PC-9 (cell line): ENCODE measurements around the gene CHIT1. TPM values are rescaled to one million over a fixed set of nuclear protein-coding genes. Genes with fewer than 3 reads are reported as not detected.
"Not testable (repeated sequence)": the region's sequence is repeated elsewhere in the genome, so short reads cannot be mapped to it uniquely, and the experiment has no call there.

Source experiments
- BruUV-seq: library from RNA; stranded (reverse); fragments of 400-500 nt; replicated peaks from 2 replicates; lab custom pipeline; 2021; lab: Mats Ljungman, UMichigan
- CTCF ChIA-PET: fragments of 300-600 bp; sonication (Branson Sonifier 250); formaldehyde crosslinking; loops from one replicate; lab custom pipeline; 2022; ENCODE audit warnings: antibody characterized with exemption; lab: Charles Lee
- POLR2A ChIA-PET: fragments of 300-600 bp; sonication (Branson Sonifier 250); formaldehyde crosslinking; loops from one replicate; lab custom pipeline; 2022; ENCODE audit warnings: antibody characterized with exemption; ENCODE audit not compliant: unreplicated experiment; lab: Charles Lee
- DNase-seq, 2 experiments: peaks; one replicate each; pipeline versions ENCODE4 v3.0.0 to v3.0.0-alpha.2; 2015 to 2022; ENCODE audit warnings: mixed read lengths in 1 of 2
- H2AFZ ChIP-seq: fragments of 200-600 bp; sonication (generic); 2 replicates; pipeline ENCODE4 v1.8.1; 2017; ENCODE audit warnings: antibody characterized with exemption
- H3F3A ChIP-seq: fragments of 200-600 bp; sonication (generic); 2 replicates; pipeline ENCODE4 v1.8.1; 2017; ENCODE audit warnings: antibody characterized with exemption, mild to moderate bottlenecking, low read depth; ENCODE audit not compliant: insufficient read depth
- H3K27ac ChIP-seq: fragments of 200-600 bp; sonication (generic); 2 replicates; pipeline ENCODE4 v1.6.1; 2016; ENCODE audit warnings: mixed run types
- H3K27me3 ChIP-seq: fragments of 200-600 bp; sonication (generic); 2 replicates; pipeline ENCODE4 v1.6.1; 2016; ENCODE audit warnings: low read depth, mixed run types; ENCODE audit not compliant: insufficient read depth
- H3K36me3 ChIP-seq: fragments of 200-600 bp; sonication (generic); 2 replicates; pipeline ENCODE4 v1.6.1; 2016; ENCODE audit warnings: low read depth, mixed run types
- H3K4me1 ChIP-seq: fragments of 200-600 bp; sonication (generic); replicated peaks from 2 replicates; pipeline ENCODE4 v1.6.1; 2016; ENCODE audit warnings: mixed run types; ENCODE audit not compliant: insufficient read depth
- H3K4me2 ChIP-seq: fragments of 200-600 bp; sonication (generic); 2 replicates; pipeline ENCODE4 v1.6.1; 2017; ENCODE audit warnings: mixed run types
- H3K4me3 ChIP-seq: fragments of 200-600 bp; sonication (generic); 2 replicates; pipeline ENCODE4 v1.6.1; 2016; ENCODE audit warnings: mixed run types
- H3K79me2 ChIP-seq: fragments of 200-600 bp; sonication (generic); 2 replicates; pipeline ENCODE4 v1.6.1; 2017; ENCODE audit warnings: low read depth, mixed run types
- H3K9me2 ChIP-seq: fragments of 200-600 bp; sonication (generic); 2 replicates; pipeline ENCODE4 v1.8.1; 2017; ENCODE audit warnings: mild to moderate bottlenecking; ENCODE audit not compliant: insufficient read depth
- H3K9me3 ChIP-seq: fragments of 200-600 bp; sonication (generic); 2 replicates; pipeline ENCODE4 v1.8.1; 2016; ENCODE audit warnings: low read depth; ENCODE audit not compliant: insufficient read depth
- H4K20me1 ChIP-seq: fragments of 200-600 bp; sonication (generic); 2 replicates; pipeline ENCODE4 v1.8.1; 2017; ENCODE audit not compliant: insufficient read depth
- EZH2 ChIP-seq: fragments of 200-600 bp; sonication (generic); IDR thresholded peaks from 2 replicates; pipeline ENCODE4 v1.8.0; 2017; ENCODE audit warnings: antibody characterized with exemption, low read depth
- intact Hi-C: fragments of 100-400 bp; cut with micrococcal nuclease; formaldehyde crosslinking; loops from one replicate; pipeline ENCODE4 v1.10.0; 2022; ENCODE audit not compliant: unreplicated experiment
- total RNA-seq: library from RNA; stranded (reverse); gene quantifications from 2 replicates; pipeline ENCODE4 v1.2.3, GENCODE V29; 2021
- TF ChIP-seq, protein P1 (sequence below): fragments of 200-600 bp; sonication (generic); conservative IDR thresholded peaks from 2 replicates; pipeline ENCODE4 v1.6.1; 2017; ENCODE audit warnings: mixed run types, antibody characterized with exemption, mild to moderate bottlenecking, moderate library complexity

The CHIT1 gene
- total RNA-seq, 1 experiment from 2014 or later, result not detected

DNA sequence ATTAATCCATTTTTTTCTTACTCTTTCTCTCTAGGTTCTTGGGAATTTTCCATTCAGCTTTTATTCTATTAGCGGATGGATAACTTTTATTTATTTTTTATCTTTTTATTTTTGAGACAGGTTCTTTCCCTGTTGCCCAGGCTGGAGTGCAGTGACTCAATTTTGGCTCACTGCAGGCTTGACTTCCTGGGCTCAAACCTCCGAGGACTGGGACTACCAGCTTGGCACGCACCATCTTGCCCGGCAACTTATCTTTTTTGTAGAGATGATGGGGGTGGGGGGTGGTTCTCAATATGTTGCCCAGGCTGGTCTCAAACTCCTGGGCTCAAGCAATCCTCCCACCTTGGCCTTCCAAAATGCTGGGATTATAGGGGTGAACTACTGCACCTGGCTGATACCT lies 36.1 kb upstream of the CHIT1 start:
- intact Hi-C loops, result no loop called here
- no peak overlapping the region for H2AFZ ChIP-seq
- TF ChIP-seq EZH2, result no peak
- TF ChIP-seq, protein P1, sequence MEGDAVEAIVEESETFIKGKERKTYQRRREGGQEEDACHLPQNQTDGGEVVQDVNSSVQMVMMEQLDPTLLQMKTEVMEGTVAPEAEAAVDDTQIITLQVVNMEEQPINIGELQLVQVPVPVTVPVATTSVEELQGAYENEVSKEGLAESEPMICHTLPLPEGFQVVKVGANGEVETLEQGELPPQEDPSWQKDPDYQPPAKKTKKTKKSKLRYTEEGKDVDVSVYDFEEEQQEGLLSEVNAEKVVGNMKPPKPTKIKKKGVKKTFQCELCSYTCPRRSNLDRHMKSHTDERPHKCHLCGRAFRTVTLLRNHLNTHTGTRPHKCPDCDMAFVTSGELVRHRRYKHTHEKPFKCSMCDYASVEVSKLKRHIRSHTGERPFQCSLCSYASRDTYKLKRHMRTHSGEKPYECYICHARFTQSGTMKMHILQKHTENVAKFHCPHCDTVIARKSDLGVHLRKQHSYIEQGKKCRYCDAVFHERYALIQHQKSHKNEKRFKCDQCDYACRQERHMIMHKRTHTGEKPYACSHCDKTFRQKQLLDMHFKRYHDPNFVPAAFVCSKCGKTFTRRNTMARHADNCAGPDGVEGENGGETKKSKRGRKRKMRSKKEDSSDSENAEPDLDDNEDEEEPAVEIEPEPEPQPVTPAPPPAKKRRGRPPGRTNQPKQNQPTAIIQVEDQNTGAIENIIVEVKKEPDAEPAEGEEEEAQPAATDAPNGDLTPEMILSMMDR, result no peak
- H3K79me2 ChIP-seq, result no peaks in the 10 kb centered on the region
- ChIA-PET POLR2A (no interaction called here), CTCF (interaction anchor here (0.6 to 0.7 kb wide), 3 partner anchors 80 to 578 kb away, joined by 3 to 5 read pairs (median 4); no protein-coding TSS in a partner anchor)
- H4K20me1 ChIP-seq, result no peaks in the 10 kb centered on the region
- no peaks in the 10 kb centered on the region for H3K9me2 ChIP-seq
- no TSS peak for BruUV-seq
- 0 out of 2 replicates have a peak, but pooled peaks cover 3% of the 10 kb centered on the region for H3F3A ChIP-seq
- no peak for DNase-seq
- H3K4me2 ChIP-seq, result no peak overlapping the region
- no peaks in the 10 kb centered on the region for H3K4me1 ChIP-seq
- H3K27me3 ChIP-seq, result peaks cover 14% of the 10 kb centered on the region
- H3K9me3 ChIP-seq, result no peaks in the 10 kb centered on the region
- H3K4me3 ChIP-seq, result no peak overlapping the region
- no peaks in the 10 kb centered on the region for H3K36me3 ChIP-seq
- no peak overlapping the region for H3K27ac ChIP-seq

DNA sequence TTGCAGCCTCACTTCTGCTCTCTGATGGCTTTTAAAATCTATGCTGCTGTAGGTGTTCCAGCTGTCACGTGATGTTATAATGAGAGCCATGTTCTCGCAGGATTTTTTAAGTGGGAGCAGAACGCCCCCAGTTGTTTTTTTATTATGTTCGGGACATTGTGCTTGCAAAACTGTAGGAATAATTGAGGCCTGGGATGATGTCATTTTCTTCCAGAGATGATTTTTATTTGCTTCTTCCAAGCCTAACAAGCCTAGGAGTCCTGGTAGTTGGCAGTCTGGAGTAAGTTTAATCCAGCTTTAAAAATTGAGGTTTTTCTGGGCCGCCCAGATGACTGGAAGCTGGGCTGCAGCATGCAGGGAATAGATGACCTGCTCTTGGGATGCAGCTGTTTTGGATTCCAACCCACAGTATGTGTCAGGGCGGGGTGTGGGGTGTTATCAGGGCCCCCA lies 34.6 kb upstream of the CHIT1 start:
- Histone ChIP-seq H3K9me3 (no peaks in the 10 kb centered on the region), H3F3A (0 out of 2 replicates have a peak, but pooled peaks cover 3% of the 10 kb centered on the region), H3K79me2 (no peaks in the 10 kb centered on the region), H3K36me3 (no peaks in the 10 kb centered on the region), H3K27ac (no peak overlapping the region), H4K20me1 (no peaks in the 10 kb centered on the region), H3K27me3 (peaks cover 27% of the 10 kb centered on the region), H3K4me2 (no peak overlapping the region), H3K4me3 (no peak overlapping the region), H3K9me2 (no peaks in the 10 kb centered on the region), H3K4me1 (no peaks in the 10 kb centered on the region), H2AFZ (no peak overlapping the region)
- TF ChIP-seq, protein P1, result no peak
- no peak for TF ChIP-seq EZH2
- no TSS peak for BruUV-seq
- intact Hi-C loops, result no loop called here
- ChIA-PET CTCF (no interaction called here), POLR2A (no interaction called here)
- no peak for DNase-seq

DNA sequence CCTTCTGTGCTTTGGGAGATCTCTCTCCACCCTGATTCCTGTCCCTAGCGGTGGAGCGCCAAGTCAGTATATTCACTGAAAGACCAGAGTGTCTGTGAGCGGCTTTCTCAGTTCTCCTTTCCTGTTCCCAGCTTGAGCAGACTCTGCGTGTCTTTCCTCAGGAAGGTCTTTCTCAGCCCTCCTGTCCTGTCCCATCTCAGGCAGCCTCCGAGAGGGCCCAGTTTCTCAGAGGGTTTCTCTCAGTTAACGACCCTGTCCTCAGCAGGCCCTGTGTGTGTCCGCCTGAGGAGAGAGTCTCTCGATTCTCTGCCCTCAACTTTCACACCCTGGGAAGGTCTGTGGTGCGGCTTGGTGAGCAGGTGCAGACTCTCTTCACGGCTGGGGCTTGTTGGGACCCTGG lies 34.0 kb upstream of the CHIT1 start:
- BruUV-seq, result no TSS peak
- H3K36me3 ChIP-seq, result no peaks in the 10 kb centered on the region
- no peak overlapping the region for H3K27ac ChIP-seq
- no peak for DNase-seq
- H3K9me3 ChIP-seq, result no peaks in the 10 kb centered on the region
- no peaks in the 10 kb centered on the region for H3K4me1 ChIP-seq
- 0 out of 2 replicates have a peak, but pooled peaks cover 1% of the 10 kb centered on the region for H3F3A ChIP-seq
- H4K20me1 ChIP-seq, result no peaks in the 10 kb centered on the region
- H3K79me2 ChIP-seq, result no peaks in the 10 kb centered on the region
- ChIA-PET CTCF (no interaction called here), POLR2A (no interaction called here)
- intact Hi-C loops, result no loop called here
- no peaks in the 10 kb centered on the region for H3K9me2 ChIP-seq
- TF ChIP-seq EZH2, result no peak
- TF ChIP-seq, protein P1, result no peak
- H3K4me3 ChIP-seq, result no peak overlapping the region
- H2AFZ ChIP-seq, result no peak overlapping the region
- H3K4me2 ChIP-seq, result no peak overlapping the region
- H3K27me3 ChIP-seq, result peaks cover 27% of the 10 kb centered on the region

DNA sequence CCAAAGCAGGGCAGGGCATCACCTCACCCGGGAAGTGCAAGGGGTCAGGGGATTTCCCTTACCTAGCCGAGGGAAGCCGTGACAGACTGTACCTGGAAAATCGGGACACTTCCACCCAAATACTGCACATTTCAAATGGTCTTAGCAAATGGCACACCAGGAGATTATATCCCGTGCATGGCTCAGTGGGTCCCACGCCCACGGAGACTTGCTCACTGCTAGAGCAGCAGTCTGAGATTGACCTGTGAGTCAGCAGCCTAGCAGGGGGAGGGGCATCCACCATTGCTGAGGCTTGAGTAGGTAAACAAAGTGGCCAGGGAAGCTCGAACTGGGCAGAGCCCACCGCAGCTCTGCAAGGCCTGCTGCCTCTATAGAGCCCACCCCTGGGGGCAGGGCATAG lies 27.2 kb upstream of the CHIT1 start:
- peaks cover 66% of the 10 kb centered on the region for H3K27me3 ChIP-seq
- H3K4me3 ChIP-seq, H3K79me2 ChIP-seq, H3K4me1 ChIP-seq, H3K4me2 ChIP-seq, H4K20me1 ChIP-seq, H3K27ac ChIP-seq, DNase-seq, H2AFZ ChIP-seq, POLR2A ChIA-PET, intact Hi-C loops, H3K36me3 ChIP-seq, CTCF ChIA-PET, H3F3A ChIP-seq, H3K9me2 ChIP-seq, BruUV-seq: not testable (repeated sequence)
- 0 out of 2 replicates have a peak, but pooled peaks cover 13% of the 10 kb centered on the region for H3K9me3 ChIP-seq

DNA sequence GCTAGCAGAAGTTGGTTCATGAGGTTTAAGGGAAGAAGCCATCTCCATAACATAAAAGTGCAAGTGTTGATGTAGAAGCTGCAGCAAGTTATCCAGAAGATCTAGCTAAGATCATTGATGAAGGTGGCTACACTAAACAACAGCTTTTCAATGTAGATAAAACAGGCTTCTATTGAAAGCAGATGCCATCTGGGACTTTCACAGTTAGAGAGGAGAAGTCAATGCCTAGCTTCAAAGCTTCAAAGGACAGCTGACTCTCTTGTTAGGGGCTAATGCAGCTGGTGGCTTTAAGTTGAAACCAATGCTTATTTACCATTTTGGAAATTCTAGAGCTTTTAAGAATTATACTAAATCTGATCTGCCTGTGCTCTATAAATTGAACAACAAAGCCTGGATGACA lies 25.3 kb upstream of the CHIT1 start:
- H3K9me2 ChIP-seq, H4K20me1 ChIP-seq, H3K4me1 ChIP-seq, H3K4me3 ChIP-seq, BruUV-seq, H2AFZ ChIP-seq, H3F3A ChIP-seq, H3K79me2 ChIP-seq, H3K36me3 ChIP-seq, H3K27ac ChIP-seq, H3K4me2 ChIP-seq, DNase-seq, intact Hi-C loops: not testable (repeated sequence)
- Histone ChIP-seq H3K27me3 (peaks cover 65% of the 10 kb centered on the region), H3K9me3 (0 out of 2 replicates have a peak, but pooled peaks cover 13% of the 10 kb centered on the region)
- ChIA-PET CTCF (interaction anchor here (0.6 kb wide), 1 partner anchor 214 kb away, joined by 3 read pairs; no protein-coding TSS in a partner anchor), POLR2A (interaction anchor here (0.6 kb wide), 1 partner anchor 228 kb away, joined by 3 read pairs; the partner anchor contains the start of gene PPFIA4)
